ENCODE data around the gene IRS1. TPM values are rescaled to one million over a fixed set of nuclear protein-coding genes. Genes with fewer than 3 reads are reported as not detected.

Gene IRS1
- total RNA-seq, 1 experiment from 2014 or later = 15.0 TPM

GRCh38 chr2:226800941-226801784 lies 1.5 kb upstream of the IRS1 start:
- H3K18ac ChIP-seq (ENCODE audit: insufficient read length, low read depth, low read length) = no peak overlapping the region
- DNase-seq = peak; percentile 94
- WGBS (ENCODE audit: extremely low coverage, insufficient read length, low lambda C conversion rate) = no CpG with 5 or more reads among the region's 33 CpGs
- Mint-ChIP-seq H3K9me3 (peaks cover 0 to 4% of the 10 kb centered on the region in 2 experiments; a peak in 3 of 5 replicates), H3K4me1 (peaks cover 18 to 29% of the 10 kb centered on the region in 2 experiments), H3K27ac (peak overlapping the region in 2 of 3 experiments; percentile 85 to 87; a peak in 5 of 7 replicates), H3K4me3 (peak overlapping the region; percentile 80 to 91), H3K36me3 (ENCODE audit: insufficient read depth in 1 of 3, low read depth in 3 of 3) (peaks cover 17 to 23% (median 19%) of the 10 kb centered on the region in 3 experiments), H3K27me3 (ENCODE audit: low read depth) (peaks cover 1% of the 10 kb centered on the region; the same call in 1 of the 2 replicates)
- H2BK15ac ChIP-seq (ENCODE audit: low read depth, low read length) = no peak overlapping the region
- H2BK120ac ChIP-seq (ENCODE audit: low read depth, low read length, poor library complexity, severe bottlenecking) = no peak overlapping the region
- H3K4ac ChIP-seq (ENCODE audit: low read depth, low read length) = no peak overlapping the region
- TF ChIP-seq CTCF (conservative IDR thresholded peaks at IDR 0.05) = no peak
- no peak overlapping the region for H3K14ac ChIP-seq (ENCODE audit: insufficient read depth, low read length)
- no peak overlapping the region for H4K91ac ChIP-seq (ENCODE audit: insufficient read length, low read depth, low read length)
- no peak overlapping the region for H4K5ac ChIP-seq (ENCODE audit: insufficient read length, low read depth, low read length)
- H3K23me2 ChIP-seq (ENCODE audit: insufficient read length, low read depth, low read length, poor library complexity, severe bottlenecking) = peaks cover 22% of the 10 kb centered on the region
- no peak overlapping the region for H3K23ac ChIP-seq (ENCODE audit: insufficient read length, low read depth, low read length)
- no peaks in the 10 kb centered on the region for H3K27me3 ChIP-seq (ENCODE audit: insufficient read depth, low read length)
- H4K20me1 ChIP-seq (ENCODE audit: control insufficient read depth, insufficient read depth, insufficient read length) = no peaks in the 10 kb centered on the region
- H3K56ac ChIP-seq (ENCODE audit: insufficient read length, low read depth, low read length) = no peak overlapping the region
- H3K79me1 ChIP-seq (ENCODE audit: insufficient read depth, low read depth, low read length, poor library complexity, severe bottlenecking) = no peaks in the 10 kb centered on the region
- H3K9me3 ChIP-seq (ENCODE audit: control insufficient read depth, low read depth, low read length) = no peaks in the 10 kb centered on the region
- no peak overlapping the region for H2BK12ac ChIP-seq (ENCODE audit: insufficient read length, low read depth, low read length)
- H3K9ac ChIP-seq (ENCODE audit: extremely low read depth, insufficient read length, low read length) = no peak overlapping the region
- peaks cover 3% of the 10 kb centered on the region; the same call in 1 of the 2 replicates for H3K79me2 ChIP-seq (ENCODE audit: insufficient read depth, low read length)
- H2AK5ac ChIP-seq (ENCODE audit: insufficient read length, low read length) = no peak overlapping the region
- no peak overlapping the region for H3K27ac ChIP-seq (ENCODE audit: insufficient read length, low read depth, low read length)
- H2BK5ac ChIP-seq (ENCODE audit: insufficient read length, low read length) = no peak overlapping the region
- no peaks in the 10 kb centered on the region for H3K4me1 ChIP-seq (ENCODE audit: insufficient read depth, low read length)
- no peak overlapping the region for H3T11ph ChIP-seq (ENCODE audit: low read length)
- peak overlapping the region; percentile 94 for H3K4me2 ChIP-seq (ENCODE audit: insufficient read depth, insufficient read length, low read length)
- H4K8ac ChIP-seq (replicated peaks; ENCODE audit: insufficient read length, low read depth, low read length) = no peak overlapping the region
- H2AFZ ChIP-seq (ENCODE audit: low read length) = no peak overlapping the region
- H2BK20ac ChIP-seq (ENCODE audit: low read depth, low read length, poor library complexity, severe bottlenecking) = no peak overlapping the region

Measured in H9 (cell line).